Neural cell (in vitro differentiated cells): ENCODE data around the gene AKR1C4. TPM values are rescaled to one million over a fixed set of nuclear protein-coding genes. Genes with fewer than 3 reads are reported as not detected.
"Not testable (repeated sequence)": the region's sequence is repeated elsewhere in the genome, so short reads cannot be mapped to it uniquely, and the experiment has no call there.

Experiments
- H2AFZ ChIP-seq: fragments of 200-600, 300-800 bp; sonication (generic), shearing (Covaris generic); 2 replicates; pipeline ENCODE4 v1.6.0; 2014; ENCODE audit warnings: low read depth, mild to moderate bottlenecking, antibody characterized with exemption, low read length, moderate library complexity
- H3F3A ChIP-seq: fragments of 200-600 bp; shearing (Covaris generic); 2 replicates; pipeline ENCODE4 v1.6.1; 2016; ENCODE audit warnings: mild to moderate bottlenecking, moderate library complexity, mixed read lengths, antibody characterized with exemption, low read length; ENCODE audit not compliant: insufficient read depth, poor library complexity, severe bottlenecking
- H3K27ac ChIP-seq: fragments of 200-600, 300-800 bp; sonication (generic), shearing (Covaris generic); 2 replicates; pipeline ENCODE4 v1.5.1; 2014; ENCODE audit warnings: mild to moderate bottlenecking, low read length, moderate library complexity
- H3K27me3 ChIP-seq: fragments of 300-800, 200-600 bp; sonication (generic), shearing (Covaris generic); 2 replicates; pipeline ENCODE4 v1.6.0; 2014; ENCODE audit warnings: mild to moderate bottlenecking, low read depth, low read length, moderate library complexity; ENCODE audit not compliant: insufficient read depth
- H3K36me3 ChIP-seq: fragments of 300-800, 200-600 bp; sonication (generic), shearing (Covaris generic); 2 replicates; pipeline ENCODE4 v1.5.1; 2014; ENCODE audit warnings: mild to moderate bottlenecking, antibody characterized with exemption, low read length, moderate library complexity; ENCODE audit not compliant: insufficient read depth
- H3K4me2 ChIP-seq: fragments of 300-800, 200-600 bp; sonication (generic), shearing (Covaris generic); 2 replicates; pipeline ENCODE4 v1.6.0; 2014; ENCODE audit warnings: mild to moderate bottlenecking, low read length
- H3K4me3 ChIP-seq: fragments of 300-800, 200-600 bp; sonication (generic), shearing (Covaris generic); 2 replicates; pipeline ENCODE4 v1.5.1; 2014; ENCODE audit warnings: mild to moderate bottlenecking, low read length, moderate library complexity
- H3K79me2 ChIP-seq: fragments of 200-600 bp; shearing (Covaris generic); replicated peaks from 2 replicates; pipeline ENCODE4 v1.6.0; 2014; ENCODE audit warnings: mild to moderate bottlenecking, low read length, moderate library complexity; ENCODE audit not compliant: insufficient read depth
- H3K9ac ChIP-seq: fragments of 300-800, 200-600 bp; sonication (generic), shearing (Covaris generic); 2 replicates; pipeline ENCODE4 v1.6.1; 2016; ENCODE audit warnings: mild to moderate bottlenecking, low read length, mixed read lengths
- H3K9me2 ChIP-seq: fragments of 200-600 bp; shearing (Covaris generic); 2 replicates; pipeline ENCODE4 v1.6.1; 2016; ENCODE audit warnings: mild to moderate bottlenecking, low read length, mixed read lengths; ENCODE audit not compliant: insufficient read depth
- H3K9me3 ChIP-seq: fragments of 200-600, 300-800 bp; sonication (generic), shearing (Covaris generic); 2 replicates; pipeline ENCODE4 v1.6.1; 2016; ENCODE audit warnings: mild to moderate bottlenecking, mixed run types, low read length, moderate library complexity, mixed read lengths
- H4K20me1 ChIP-seq: fragments of 200-600 bp; shearing (Covaris generic); 2 replicates; pipeline ENCODE4 v1.6.1; 2016; ENCODE audit warnings: mild to moderate bottlenecking, mixed run types; ENCODE audit not compliant: insufficient read depth
- CTCF ChIP-seq: fragments of 450-650 bp; IDR thresholded peaks from 2 replicates; pipeline ENCODE4 v1.5.1; 2014; ENCODE audit warnings: antibody characterized with exemption, mild to moderate bottlenecking, moderate library complexity; ENCODE audit not compliant: poor library complexity, severe bottlenecking
- EP300 ChIP-seq: fragments of 450-650 bp; conservative IDR thresholded peaks from 2 replicates; pipeline ENCODE4 v1.6.1; 2014; ENCODE audit warnings: antibody characterized with exemption, mild to moderate bottlenecking, moderate library complexity; ENCODE audit not compliant: poor library complexity, severe bottlenecking
- EZH2 ChIP-seq: fragments of 200-600, 300-800 bp; shearing (Covaris generic), sonication (generic); IDR thresholded peaks from 2 replicates; pipeline ENCODE4 v1.6.1; 2014; ENCODE audit warnings: antibody characterized with exemption, low read length, borderline replicate concordance, mild to moderate bottlenecking; ENCODE audit not compliant: insufficient read depth, poor library complexity, severe bottlenecking
- MXI1 ChIP-seq: fragments of 450-650 bp; conservative IDR thresholded peaks from 2 replicates; pipeline ENCODE4 v1.6.1; 2014; ENCODE audit warnings: antibody characterized with exemption, mild to moderate bottlenecking; ENCODE audit not compliant: poor library complexity, severe bottlenecking
- POLR2AphosphoS5 ChIP-seq: IDR thresholded peaks from 2 replicates; pipeline ENCODE4 v1.6.1; 2012
- RAD21 ChIP-seq: fragments of 450-650 bp; conservative IDR thresholded peaks from 2 replicates; pipeline ENCODE4 v1.6.1; 2014; ENCODE audit warnings: antibody characterized with exemption, mild to moderate bottlenecking, moderate library complexity
- REST ChIP-seq: IDR thresholded peaks from 2 replicates; pipeline ENCODE4 v1.6.1; 2012; ENCODE audit warnings: borderline replicate concordance
- SMC3 ChIP-seq: fragments of 450-650 bp; conservative IDR thresholded peaks from 2 replicates; pipeline ENCODE4 v1.6.1; 2014; ENCODE audit warnings: antibody characterized with exemption, mild to moderate bottlenecking, moderate library complexity; ENCODE audit not compliant: poor library complexity
- TAF1 ChIP-seq: IDR thresholded peaks from 2 replicates; pipeline ENCODE4 v1.6.1; 2012; ENCODE audit warnings: low read depth
- polyA plus RNA-seq: library from polyadenylated mRNA; depleted of rRNA; stranded (reverse); fragments of >200 nt; gene quantifications from 2 replicates; pipeline ENCODE4 v1.2.3, GENCODE V29; 2014

The AKR1C4 gene
- polyA plus RNA-seq, 1 donor from 2014 or later = not detected

- H3K27me3 ChIP-seq, H3K9me3 ChIP-seq, H3K4me3 ChIP-seq, H3K4me2 ChIP-seq, H3K9me2 ChIP-seq, H3K36me3 ChIP-seq, H4K20me1 ChIP-seq, H3F3A ChIP-seq, H3K79me2 ChIP-seq, H3K9ac ChIP-seq, H2AFZ ChIP-seq, H3K27ac ChIP-seq: not testable (repeated sequence)
Measured at GRCh38 chr10:5209776-5210175, 13.1 kb downstream of the AKR1C4 start.

DNA sequence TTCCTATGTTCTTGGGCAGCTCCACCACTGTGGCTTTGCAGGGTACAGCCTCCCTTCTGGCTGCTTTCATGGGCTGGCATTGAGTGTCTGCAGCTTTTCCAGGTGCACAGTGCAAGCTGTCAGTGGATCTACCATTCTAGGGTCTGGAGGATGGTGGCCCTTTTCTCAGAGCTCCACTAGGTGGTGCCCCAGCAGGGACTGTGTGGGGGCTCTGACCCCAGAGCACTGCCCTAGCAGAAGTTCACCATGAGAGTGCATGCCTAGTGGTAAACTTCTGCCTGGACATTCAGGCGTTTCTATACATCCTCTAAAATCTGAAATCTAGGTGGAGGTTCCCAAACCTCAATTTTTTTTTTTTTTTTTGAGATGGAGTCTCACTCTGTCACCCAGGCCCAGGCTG lies 13.6 kb downstream of the AKR1C4 start:
- not testable (repeated sequence) for H3K27me3 ChIP-seq, H3K36me3 ChIP-seq, H3K9me3 ChIP-seq, H3K9ac ChIP-seq, H3K4me3 ChIP-seq, H3K79me2 ChIP-seq, H3F3A ChIP-seq, H2AFZ ChIP-seq, H3K9me2 ChIP-seq, H4K20me1 ChIP-seq, H3K4me2 ChIP-seq, H3K27ac ChIP-seq

DNA sequence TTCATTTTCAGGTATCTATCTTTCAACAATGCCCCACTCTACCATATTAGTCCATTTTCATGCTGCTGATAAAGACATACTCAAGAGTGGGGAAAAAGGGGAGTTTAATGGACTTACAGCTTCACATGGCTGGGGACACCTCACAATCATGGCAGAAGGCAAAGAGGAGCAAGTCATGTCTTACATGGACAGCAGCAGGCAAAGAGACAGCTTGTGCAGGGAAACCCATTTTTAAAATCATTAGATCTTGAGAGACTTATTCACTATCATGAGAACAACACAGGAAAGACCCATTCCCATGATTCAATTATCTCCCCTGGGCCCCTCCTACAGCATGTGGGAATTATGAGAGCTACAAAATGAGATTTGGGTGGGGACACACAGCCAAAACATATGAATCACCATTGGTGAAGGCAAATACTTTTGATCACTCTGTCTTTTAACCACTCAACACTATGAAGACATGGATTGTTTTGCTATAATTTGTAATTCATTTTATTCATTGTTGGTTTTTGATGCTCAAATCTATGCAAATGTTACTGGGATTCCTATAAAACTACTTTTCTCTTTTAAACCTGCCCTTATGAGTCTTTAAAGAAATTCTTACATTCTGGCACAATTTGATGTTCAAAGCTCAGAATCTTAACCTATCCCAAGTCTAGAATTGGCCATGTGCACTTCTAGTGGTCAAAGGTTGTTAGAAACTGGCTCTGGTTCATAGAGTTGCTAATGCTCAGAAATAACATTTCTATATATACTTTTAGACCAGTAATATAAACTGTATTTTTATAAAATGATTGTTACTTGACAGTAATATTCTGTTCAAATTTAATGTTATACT lies 15.3 kb downstream of the AKR1C4 start:
- no peaks in the 10 kb centered on the region for H3K79me2 ChIP-seq
- H4K20me1 ChIP-seq = no peaks in the 10 kb centered on the region
- no peak overlapping the region for H3K4me3 ChIP-seq
- H3K9me3 ChIP-seq = no peaks in the 10 kb centered on the region
- H3K36me3 ChIP-seq = no peaks in the 10 kb centered on the region
- no peaks in the 10 kb centered on the region for H3K27me3 ChIP-seq
- H3K27ac ChIP-seq = no peak overlapping the region
- H3K9ac ChIP-seq = no peak overlapping the region
- H3K9me2 ChIP-seq = no peaks in the 10 kb centered on the region
- H3F3A ChIP-seq = no peaks in the 10 kb centered on the region
- TF ChIP-seq MXI1 (no peak), RAD21 (no peak), EP300 (no peak)
- no peak overlapping the region for H3K4me2 ChIP-seq
- no peak overlapping the region for H2AFZ ChIP-seq

GRCh38 chr10:5216801-5217200 lies 20.2 kb downstream of the AKR1C4 start:
- no peak overlapping the region for H3K9ac ChIP-seq

More at GRCh38 chr10:5216801-5217200, 20.2 kb downstream of the AKR1C4 start:
- H3K36me3 ChIP-seq = no peaks in the 10 kb centered on the region
- no peaks in the 10 kb centered on the region for H4K20me1 ChIP-seq
- no peaks in the 10 kb centered on the region for H3K79me2 ChIP-seq
- H3F3A ChIP-seq = no peaks in the 10 kb centered on the region
- no peak overlapping the region for H2AFZ ChIP-seq
- H3K27me3 ChIP-seq = no peaks in the 10 kb centered on the region
- no peak overlapping the region for H3K4me3 ChIP-seq
- no peak overlapping the region for H3K27ac ChIP-seq
- no peaks in the 10 kb centered on the region for H3K9me2 ChIP-seq
- no peak overlapping the region for H3K4me2 ChIP-seq
- H3K9me3 ChIP-seq = no peaks in the 10 kb centered on the region
- TF ChIP-seq EP300 (no peak), CTCF (no peak), SMC3 (no peak), EZH2 (no peak), RAD21 (no peak), TAF1 (no peak), POLR2AphosphoS5 (no peak), REST (no peak), MXI1 (no peak)
